ENCODE results near the gene SYN1.

DNA sequence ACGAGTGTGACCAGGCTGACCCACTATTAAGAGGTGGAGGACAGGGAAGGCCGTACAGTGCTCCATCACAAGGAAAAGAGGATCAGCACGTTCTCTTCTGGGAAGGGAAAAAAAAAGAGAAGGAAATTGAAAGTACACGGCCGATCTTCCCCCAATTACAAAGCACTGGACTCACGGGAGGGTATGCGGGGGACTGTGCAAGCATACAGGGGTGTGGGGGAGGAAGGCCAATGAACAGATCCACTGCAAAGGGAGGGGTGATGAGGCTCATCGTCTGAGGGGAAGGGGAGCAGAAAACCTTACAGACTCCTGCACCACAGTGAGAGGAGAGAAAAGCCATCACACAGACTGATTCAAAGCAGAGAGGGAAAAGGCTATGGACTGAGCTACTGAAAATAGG lies 29.6 kb upstream of the SYN1 start:
- TF ChIP-seq, protein P1, sequence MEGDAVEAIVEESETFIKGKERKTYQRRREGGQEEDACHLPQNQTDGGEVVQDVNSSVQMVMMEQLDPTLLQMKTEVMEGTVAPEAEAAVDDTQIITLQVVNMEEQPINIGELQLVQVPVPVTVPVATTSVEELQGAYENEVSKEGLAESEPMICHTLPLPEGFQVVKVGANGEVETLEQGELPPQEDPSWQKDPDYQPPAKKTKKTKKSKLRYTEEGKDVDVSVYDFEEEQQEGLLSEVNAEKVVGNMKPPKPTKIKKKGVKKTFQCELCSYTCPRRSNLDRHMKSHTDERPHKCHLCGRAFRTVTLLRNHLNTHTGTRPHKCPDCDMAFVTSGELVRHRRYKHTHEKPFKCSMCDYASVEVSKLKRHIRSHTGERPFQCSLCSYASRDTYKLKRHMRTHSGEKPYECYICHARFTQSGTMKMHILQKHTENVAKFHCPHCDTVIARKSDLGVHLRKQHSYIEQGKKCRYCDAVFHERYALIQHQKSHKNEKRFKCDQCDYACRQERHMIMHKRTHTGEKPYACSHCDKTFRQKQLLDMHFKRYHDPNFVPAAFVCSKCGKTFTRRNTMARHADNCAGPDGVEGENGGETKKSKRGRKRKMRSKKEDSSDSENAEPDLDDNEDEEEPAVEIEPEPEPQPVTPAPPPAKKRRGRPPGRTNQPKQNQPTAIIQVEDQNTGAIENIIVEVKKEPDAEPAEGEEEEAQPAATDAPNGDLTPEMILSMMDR (IDR thresholded peaks at IDR 0.05), result no peak
- TF ChIP-seq POLR2A (IDR thresholded peaks at IDR 0.05), result no peak

Data from vagina (tissue), 2 donors.